SKM-1 (cell line): ENCODE measurements around the gene HOXA7.

Experiments
- DNase-seq: peaks from one replicate; lab custom pipeline; 2025; ENCODE audit not compliant: unreplicated experiment; lab: John Stamatoyannopoulos, UW

HOXA7 gene

DNA sequence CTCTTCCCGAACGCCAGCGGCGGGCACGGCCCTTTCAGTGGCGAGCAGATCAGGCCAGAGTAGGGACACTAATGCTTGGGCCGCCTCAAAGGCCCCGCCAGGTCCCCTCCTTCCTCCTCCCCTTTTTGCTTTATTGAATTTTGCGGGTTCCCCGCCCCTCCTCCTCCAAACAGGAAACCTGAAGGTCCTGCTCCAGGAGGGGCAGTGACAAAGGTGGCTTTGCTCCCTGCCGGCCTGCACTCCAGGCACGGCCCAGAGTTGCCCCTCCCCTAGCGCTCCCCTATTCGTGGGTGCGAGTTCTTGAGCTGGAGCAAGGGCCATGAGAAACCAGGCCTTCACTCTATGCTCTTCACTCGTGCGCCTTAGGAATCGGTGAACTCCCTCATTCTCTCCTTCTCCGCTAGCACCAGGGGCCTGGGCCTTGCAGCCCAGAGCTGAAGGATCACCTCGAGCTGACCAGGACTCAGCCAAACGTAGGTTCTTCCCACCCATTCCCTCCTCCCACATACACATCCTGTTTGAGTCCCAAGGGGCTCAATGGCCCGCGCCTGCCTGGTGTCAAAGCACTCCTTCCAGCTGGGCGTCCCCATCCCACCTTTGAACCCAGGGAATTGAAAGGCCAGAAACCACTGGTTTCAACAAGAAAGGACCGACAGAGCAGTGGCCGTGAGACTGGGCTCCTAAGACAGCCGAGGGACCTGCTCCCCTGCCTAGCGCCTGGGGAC, 8.3 kb downstream of the HOXA7 start:
- no peak for DNase-seq

DNA sequence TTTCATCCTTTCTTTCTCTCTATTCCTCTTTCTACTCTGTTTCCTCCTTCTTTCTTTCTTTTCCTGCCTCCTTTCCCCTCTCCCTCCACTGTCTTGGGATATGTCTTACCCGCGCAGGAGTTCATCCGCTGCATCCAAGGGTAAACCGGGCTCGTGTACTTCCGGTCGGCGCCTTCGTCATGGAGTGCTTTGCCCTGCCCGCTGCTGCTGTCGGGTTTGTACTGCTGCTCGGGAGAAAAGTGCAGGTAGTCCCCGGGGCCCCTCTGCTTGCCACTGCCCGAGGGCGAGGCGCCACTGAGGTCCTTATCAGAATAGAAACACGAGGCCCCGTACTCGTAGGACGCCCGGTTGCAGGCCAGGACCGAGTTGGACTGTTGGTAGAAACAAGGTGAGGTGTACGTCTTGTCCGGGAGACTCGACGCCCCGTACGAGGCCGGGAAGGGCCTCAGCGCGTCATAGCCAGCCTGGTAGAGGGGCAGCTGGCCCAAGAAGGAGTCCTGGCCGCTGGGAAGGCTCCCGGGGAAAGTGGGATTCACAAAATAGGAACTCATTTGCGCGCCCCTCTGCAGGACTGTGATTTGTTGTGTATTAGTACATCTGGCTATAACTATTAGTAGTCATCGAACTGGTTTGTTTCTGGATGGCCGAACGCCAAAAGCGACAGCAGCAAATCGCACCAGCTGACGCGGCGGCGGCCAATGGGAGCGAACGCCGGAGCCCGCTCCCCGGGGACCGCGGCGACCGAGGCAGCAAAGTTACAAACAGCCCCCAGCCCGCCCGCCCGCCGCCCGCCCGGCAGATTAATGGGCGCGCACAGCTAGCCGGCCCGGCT, 9.1 kb downstream of the HOXA7 start, which contains the start of gene HOXA6:
Gene HOXA6, minus strand, starts transcription at position 576 of the 832 bp plus-strand sequence. Its CDS starts 25 bp downstream, at position 551.
- DNase-seq: no peak

DNA sequence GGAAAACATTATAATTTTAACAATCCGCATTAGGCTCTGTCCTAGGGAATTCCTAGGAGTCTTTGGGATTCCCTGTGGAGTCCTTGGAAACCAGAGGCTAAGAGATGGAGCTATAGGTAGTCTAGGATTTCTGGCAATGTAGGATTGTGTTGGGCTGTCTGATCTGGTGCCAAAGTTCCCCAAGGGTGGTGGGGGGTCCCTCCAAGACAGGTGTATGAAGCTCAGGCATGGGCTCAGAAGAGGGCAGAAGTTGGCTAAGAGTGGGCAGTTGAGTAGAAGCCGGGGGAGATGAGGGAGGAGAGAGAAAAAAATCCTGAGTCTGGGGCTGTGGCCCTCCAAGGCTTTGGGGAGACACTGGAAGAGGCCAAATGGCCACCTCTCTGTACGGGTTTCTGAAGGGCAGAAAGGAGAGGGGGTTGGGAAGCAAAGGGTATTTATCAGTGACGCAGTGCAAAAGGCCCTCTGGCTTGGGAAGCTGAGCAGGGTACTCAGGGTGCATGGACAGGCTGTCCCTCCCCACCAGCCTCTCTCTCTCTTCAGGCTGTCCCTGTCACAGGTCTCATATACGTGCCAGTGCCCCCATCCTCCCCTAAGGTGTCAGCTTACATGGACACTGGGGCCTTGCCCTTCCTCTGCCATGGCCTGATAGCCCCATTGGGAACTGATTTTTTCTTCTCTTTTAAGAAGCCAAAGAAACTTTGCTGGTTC, 9.8 kb downstream of the HOXA7 start:
- DNase-seq: no peak

DNA sequence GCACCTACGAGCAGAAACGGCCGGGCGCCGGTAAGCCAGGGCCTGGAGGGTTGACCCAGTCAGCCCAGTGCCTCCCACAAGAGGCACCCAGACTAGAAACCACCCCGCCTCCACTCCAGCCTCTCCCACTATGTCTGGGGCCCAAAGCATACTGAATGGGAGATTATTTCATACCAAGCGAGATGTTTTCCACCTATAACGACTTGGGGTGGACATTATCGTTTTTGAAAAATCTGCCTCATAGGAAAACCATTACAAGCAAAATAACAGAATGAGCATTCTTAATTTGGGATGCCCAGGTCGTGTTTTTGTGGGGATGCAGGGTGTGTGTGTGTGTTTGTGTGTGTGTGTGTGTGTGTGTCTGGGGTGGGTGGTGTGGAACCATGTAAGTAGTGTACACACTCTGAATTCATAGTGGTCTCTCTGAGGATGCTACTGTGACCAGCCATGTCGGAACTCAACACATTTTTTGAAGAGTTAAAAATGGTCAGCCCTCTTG, 10.5 kb downstream of the HOXA7 start:
- no peak for DNase-seq

DNA sequence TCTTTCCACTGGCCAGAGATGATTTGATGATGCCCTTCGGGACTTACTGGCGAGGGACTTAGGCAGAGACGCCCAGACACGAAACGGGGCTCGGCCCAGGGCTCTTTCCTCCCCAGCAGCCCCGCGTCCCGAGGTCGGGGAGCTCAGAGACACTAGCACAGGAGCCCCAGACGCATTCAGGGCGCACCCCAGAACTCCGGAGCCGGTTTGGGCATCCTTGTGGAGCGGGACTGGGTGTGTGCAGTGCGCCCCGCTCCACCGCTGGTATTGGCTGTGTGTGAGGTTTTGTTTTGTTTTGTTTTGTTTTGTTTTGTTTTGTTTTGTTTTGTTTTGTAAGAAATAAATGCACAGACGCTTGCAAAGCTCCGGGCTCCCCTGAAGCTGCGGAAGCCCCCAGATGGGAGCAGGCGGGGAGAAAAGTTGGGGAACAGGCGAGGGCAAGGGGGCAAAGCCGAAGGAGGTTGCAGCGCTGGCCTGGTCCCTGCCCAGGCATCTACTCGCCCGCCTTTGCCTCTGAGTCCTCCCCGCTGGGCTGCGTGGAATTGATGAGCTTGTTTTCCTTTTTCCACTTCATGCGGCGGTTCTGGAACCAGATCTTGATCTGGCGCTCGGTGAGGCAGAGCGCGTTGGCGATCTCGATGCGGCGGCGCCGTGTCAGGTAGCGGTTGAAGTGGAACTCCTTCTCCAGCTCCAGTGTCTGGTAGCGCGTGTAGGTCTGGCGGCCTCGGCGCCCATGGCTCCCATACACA, 11.1 kb downstream of the HOXA7 start:
- no peak for DNase-seq

DNA sequence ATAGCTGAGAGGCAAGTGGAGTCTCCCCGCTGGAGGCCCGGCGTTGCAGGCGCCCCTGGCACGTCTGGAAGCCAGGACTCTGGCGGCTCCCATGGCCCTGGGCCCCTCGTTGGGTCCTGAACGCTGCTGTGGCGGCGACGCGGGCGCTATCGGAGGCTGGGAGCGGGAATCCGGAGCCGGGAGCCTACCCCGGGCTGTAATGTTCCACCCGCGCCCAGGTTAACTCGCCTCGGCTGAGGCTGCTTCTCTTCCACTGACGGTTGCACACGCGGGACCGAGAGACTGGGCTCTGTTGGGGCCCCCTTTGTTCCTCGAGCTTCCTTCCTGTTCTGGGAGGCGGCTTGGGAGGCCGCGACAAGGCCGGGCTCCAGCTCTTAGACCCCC, 11.7 kb downstream of the HOXA7 start:
- DNase-seq: no peak

DNA sequence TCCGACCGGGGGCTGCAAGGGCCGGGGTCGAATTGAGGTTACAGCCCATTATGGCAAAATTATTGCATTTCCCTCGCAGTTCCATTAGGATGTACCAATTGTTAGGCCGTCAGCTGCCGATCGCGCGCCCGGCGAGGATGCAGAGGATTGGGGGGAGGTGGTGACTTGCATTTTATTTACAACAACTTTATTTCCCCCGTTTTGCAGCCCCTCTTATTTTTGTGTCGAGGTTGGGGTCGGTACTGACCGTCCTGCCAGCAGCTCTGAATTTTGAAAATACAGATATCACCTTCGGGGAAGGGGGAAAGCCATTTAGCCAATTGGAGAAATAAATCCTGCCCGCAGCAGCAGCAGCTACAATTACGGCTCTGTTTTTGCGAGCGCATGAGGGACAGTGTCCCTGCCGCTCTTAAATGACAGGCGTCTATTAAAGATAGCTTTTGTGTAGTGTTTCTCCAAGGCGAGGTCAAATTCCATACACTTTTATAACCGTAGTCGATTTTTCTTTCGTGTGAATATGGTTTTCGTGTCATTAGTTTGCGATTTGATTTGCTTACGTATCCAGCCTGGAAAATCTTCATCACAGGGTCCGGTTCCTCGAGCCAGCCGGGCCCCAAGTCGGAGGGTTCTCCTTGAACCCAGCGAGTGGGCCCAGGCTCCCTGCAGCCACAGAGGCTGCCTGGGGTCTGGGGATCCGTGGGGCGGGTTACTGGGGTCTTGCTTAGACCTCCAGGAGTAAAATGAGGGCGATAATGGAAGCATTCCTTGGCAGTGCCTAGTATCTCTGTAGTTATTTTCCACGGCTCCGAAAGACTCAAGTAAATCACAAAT, 12.3 kb downstream of the HOXA7 start:
- no peak for DNase-seq

DNA sequence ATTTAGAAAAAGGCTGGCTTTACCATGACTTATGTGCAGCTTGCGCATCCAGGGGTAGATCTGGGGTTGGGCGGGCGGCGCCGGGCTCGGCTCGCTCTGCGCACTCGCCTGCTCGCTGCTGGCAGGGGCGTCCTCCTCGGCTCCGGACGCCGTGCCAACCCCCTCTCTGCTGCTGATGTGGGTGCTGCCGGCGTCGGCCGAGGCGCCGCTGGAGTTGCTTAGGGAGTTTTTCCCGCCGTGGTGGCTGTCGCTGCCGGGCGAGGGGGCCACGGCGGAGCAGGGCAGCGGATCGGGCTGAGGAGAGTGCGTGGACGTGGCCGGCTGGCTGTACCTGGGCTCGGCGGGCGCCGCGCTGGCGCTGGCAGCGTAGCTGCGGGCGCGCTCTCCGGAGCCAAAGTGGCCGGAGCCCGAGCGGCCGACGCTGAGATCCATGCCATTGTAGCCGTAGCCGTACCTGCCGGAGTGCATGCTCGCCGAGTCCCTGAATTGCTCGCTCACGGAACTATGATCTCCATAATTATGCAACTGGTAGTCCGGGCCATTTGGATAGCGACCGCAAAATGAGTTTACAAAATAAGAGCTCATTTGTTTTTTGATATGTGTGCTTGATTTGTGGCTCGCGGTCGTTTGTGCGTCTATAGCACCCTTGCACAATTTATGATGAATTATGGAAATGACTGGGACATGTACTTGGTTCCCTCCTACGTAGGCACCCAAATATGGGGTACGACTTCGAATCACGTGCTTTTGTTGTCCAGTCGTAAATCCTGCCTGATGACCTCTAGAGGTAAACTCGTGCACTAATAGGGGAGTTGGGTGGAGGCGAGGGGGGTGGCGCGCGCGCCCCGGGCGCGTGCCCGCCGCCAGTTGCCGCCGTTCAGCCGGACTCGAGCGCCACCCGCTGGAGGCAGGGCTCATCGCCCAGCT, 13.2 kb downstream of the HOXA7 start, which contains the start of gene HOXA5:
Gene HOXA5, minus strand, starts transcription at position 659 of the 927 bp plus-strand sequence. Its CDS starts 74 bp downstream, at position 585.
- no peak for DNase-seq

DNA sequence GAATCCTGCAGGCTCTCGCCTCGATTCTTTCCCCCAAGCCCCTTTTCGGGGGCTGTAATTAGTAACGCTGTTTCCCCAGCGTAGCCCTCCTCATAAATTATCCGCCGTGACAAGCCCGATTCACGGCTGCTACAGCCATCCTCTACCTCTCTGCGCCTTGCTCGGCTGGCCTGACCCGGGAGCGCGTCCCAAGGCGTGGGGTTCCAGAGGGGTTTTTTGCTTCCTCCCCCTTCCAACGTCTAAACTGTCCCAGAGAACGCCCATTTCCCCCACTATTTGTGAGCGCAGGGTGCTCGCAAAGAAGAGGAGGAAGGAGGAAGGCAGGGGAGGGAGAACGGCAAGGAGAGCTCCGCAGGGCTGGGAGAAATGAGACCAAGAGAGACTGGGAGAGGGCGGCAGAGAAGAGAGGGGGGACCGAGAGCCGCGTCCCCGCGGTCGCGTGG, 13.9 kb downstream of the HOXA7 start:
- DNase-seq: no peak

DNA sequence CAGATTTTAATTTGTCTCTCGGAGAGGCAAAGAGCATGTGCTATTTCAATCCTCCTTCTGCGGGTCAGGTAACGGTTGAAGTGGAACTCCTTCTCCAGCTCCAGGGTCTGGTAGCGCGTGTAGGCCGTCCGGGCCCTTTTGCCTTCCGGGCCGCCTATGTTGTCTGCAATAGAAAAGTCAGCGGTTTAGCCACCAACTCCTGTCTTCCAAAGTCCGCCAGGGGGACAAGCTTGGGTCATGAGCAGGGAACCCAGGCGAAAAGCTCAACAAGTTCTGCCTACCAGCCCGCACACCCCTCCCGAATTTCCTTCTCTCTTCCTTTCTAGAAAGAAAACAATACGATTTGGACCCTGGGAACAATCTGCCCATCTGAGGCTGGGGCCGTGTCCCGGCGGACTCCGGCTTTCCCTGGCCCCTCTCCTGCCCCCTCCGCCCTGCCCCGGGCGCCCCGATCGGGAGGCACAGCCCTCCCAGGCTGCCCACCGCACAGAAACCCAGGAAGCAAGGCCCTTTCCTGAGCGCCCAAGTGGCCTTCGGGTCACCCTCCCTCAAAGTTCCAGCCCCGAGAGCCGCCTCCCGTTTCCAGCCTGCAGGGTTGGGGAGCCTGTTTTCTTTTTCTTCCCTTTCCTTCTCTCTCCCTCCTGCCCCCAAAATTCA, 14.4 kb downstream of the HOXA7 start:
- DNase-seq: no peak

DNA sequence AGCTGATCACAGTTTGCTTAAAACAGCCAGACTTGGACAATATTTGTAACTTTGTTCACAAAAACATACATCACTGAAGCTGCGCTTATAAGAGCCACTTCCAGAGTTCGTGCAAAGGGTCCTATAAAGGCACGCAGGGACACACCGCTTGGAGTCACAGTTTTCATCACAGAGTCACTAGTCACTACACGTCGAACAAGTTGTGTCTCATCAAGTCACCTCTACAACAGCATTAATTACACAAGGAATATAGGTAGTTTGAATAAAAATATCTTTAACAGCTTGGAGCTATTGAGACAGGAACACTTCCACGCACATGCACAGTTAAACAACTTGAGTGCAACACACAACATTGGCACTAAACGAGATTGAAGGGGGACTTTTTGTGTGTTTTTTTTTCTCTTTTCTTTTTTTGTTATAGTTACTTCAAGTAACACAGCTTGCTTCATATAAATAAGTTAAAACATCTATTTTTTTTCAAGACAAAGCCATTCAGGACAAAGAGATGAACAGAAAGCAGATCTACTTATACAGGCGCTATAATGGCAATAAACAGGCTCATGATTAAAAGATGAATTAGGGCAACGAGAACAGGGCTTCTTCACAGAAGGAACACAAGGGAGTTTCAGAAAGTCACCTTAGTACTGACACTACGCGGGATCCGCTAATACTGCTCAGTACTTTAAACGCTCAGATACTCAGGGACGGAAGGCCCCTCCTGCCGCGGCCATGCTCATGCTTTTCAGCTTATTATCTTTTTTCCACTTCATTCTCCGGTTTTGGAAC, 15.1 kb downstream of the HOXA7 start:
- DNase-seq: no peak

DNA sequence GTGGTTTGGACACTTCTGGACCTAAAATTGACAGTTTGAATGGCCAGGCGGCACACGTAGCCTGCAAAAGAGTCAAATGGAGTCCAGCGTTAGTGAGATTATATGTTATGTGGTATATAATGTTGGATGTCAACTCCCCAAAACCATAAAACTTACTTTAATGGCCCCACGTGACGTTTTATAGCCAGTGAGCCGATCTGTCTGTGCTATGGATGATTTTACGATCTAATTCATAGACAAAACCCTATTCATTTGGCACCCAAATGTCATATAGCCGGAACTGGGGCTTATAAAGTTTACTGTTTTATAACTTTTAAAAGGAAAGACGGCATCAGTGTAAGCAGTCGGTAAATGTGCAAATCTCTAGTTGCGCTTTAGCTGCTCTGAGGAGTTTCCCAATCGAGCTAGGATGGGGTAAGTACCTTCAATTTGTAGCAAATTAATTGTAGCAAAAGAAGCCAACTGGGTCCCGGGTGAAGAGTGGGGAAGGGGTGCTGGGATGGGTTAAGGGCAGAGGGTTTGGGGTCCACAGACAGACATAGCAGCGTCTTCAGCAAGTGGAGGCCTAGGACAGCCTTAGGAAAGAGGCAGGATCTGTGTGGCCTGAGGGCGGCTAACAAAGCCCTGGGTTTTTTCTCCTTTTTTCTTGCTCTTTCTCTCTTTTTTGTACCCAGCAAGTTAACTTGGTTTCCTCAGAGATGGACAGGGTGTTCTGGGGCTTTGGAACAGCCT, 16.2 kb downstream of the HOXA7 start:
- DNase-seq: no peak

DNA sequence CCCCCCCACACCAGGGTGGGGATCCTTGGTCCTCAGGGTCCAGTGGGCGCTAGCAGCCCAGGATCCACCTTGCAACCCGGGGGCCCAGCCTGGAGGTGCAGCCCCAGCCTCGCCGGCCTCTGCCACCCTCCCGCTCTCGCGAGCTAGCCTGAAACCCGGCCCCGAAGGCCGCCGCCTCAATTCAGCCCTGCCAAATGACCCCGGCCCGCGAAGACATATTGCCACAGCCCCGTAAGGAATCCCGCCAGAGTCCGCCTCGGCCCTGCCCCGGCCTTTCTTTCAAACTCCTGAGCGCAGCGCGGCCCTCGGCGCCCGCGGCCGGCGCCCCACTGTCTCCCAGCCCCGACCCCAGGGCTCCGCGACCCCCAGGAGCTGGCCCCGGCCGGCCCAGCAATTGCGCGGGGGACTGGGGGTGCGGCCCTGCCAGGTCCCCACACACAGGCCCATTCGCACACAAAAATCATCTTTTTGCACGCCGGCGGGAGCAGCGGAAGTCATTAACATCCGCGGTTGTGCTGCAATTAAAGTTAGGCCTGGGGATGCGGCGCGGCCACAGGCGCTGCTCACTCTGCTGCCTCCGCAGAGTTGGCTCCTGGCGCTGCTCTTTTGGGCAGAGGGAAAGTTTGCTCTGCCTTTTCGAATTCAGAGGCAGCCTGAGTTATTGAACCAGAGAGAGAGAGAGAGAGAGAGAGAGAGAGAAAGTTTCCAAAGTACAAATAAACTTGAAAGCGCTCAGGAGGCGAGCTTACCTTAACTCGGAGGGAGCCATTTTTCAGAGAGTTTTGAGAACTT, 16.9 kb downstream of the HOXA7 start:
- DNase-seq: no peak

DNA sequence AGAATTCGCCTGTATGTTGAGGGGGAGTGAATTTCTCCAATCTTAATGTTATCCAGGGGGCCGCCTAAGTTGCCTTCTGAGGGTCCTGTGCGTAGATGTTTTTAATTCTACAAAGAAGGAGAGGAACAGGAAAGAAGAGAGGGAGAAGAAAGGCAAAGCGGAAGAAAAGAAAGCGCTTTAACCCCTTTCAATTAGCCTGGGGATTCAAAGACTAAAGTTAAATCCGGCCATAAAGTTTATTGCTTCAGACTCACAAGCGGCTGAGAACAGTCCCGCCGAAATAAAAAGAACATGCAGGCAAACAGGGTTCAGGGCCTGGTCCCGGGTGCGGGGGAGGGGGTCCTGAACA, 17.5 kb downstream of the HOXA7 start:
- no peak for DNase-seq

DNA sequence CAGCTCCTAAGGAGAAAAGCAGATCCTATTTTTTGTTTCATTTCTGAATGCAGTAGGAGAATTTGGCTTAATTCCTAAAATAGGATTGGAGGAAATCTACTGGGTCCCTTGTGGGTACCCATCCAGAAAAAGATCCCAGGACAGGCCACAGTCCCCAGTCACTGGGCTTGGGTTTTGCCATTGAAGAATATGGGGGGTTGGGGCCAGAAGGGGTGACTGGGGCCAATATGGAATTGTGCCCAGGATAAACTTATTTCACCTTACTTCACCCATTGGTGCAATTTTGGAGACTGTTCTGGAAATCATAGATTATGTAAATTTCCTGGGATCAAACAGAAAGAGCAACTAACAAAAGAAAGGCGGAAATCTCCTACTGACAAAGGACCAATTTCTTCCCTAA, 18.0 kb downstream of the HOXA7 start:
- no peak for DNase-seq
